HG02852 (cell line): ENCODE results near the gene KIRREL3.

Experiments used
- ATAC-seq: cut with Tn5 transposase; IDR thresholded peaks from one replicate; pipeline ENCODE4 v1.9.1; 2021; ENCODE audit warnings: mild to moderate bottlenecking, moderate library complexity; ENCODE audit not compliant: unreplicated experiment

Gene KIRREL3

DNA sequence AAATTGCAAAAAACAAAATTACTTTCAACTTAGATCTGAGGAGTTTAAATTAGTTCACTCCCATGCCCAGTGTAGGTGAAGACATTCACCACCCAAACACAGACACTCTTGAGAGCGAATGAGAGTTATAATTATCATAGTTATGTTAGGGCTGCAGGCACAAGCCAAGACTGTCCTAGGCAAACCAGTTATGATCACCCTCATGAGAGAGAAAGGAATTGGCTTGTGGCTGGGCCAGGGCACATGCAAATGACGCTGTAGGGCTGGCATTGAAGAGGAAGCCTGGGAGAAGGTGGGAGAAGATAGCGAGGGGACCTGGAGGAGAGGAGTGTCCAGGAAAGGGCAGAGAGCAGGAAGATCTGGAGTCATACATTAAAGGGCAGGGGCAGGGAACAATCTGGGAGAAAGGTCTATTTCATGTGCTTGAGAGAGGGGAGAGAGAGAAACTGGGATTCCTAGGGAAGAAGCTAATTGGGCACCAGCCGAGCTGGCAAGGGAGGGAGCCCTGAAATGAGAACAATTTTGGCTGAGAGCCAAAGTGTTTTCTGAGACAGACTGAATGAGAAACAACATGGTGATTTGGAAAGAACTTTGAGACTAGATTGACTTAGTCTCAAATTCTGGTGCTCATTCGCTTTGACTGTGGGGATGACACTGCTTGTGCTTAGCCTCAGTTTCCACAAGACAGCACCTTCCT is 279.9 kb downstream of the KIRREL3 start:
- ATAC-seq: no peak

DNA sequence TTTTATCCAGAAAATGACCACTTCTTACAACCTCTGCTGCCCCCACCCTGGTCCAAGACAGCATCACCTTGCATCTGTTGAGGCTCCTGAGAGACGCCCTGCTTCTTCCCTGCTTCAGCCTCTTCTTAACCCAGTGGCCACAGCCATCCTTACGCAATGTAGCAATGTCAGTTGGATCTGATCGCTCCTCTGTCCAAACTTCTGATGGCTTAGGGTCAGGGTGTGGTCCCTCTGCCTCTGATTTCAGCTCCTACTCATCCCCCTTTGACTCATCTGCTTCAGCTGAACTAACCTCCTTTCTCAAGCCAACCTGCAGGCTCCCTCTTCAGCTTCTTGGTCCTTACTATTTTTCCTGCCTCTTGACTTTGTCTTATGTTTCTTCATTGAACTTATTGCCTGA is 280.8 kb downstream of the KIRREL3 start:
- no peak for ATAC-seq

DNA sequence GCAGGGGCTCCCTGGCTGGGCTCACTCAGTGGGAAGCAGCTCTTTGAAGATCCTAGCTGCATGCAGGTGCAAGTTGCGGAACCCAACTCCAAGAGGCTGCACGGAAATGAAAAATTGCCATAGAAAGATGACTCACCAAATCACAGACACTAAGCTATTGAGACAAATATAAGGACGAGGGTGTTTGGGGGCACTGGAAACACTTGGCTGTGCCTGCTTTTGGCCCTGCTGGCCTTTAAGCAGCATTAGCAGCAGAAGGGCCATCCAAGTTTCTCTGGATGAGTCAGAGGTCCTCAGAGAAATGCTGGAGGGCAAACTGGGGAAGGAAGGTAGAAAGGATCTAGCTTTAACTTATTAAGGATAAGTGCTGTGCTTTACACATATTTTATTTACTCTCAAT is 282.3 kb downstream of the KIRREL3 start:
- no peak for ATAC-seq

DNA sequence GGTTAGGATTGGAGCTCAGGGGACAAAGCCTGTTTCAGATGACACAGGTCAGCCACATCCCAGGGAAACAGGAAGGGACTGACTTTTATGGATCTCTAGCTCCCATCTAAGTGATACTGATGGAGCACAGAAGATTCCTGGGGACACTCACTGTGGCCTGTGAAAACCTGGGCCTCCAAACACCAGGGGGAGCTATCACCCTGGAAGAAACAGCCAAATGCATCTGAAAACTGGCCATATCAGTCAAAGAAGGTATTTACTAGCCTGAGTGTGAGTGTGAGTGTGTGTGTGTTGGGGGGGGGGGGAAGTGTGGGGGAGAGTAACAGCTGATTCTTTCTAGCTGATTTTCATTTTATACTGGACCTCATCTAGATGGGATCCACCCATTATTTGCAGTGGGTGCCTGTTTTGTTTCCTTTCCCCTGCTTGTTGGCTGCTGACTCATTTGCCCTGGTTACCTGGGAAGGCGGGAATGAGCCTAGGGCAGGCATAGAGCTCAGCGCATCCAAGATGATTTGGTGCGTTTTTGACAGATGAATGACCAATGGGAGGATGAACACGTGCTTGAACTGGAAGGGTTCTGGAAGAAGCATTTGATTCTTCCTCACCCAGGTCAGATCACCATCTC is 284.0 kb downstream of the KIRREL3 start:
- ATAC-seq: peak; percentile 64

DNA sequence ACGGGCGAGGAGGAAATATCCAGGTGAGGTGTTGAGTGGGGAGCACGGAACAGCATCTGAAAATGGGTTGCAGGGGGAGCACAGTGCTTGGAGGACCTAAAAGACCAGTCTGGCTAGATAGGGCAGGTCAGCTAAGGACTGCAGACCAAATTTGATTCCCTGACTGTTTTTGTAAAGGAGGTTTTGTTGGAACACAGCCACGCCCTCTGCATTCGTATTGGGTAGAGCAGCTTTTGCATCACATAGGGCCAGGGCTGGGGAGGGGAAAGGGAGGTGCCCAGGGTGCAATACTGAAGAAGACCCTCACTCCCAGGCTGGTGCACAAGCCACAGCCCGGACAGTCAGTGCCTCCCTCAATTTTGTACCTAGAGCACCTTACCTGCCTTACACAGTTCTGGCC is 286.8 kb downstream of the KIRREL3 start:
- ATAC-seq: no peak

DNA sequence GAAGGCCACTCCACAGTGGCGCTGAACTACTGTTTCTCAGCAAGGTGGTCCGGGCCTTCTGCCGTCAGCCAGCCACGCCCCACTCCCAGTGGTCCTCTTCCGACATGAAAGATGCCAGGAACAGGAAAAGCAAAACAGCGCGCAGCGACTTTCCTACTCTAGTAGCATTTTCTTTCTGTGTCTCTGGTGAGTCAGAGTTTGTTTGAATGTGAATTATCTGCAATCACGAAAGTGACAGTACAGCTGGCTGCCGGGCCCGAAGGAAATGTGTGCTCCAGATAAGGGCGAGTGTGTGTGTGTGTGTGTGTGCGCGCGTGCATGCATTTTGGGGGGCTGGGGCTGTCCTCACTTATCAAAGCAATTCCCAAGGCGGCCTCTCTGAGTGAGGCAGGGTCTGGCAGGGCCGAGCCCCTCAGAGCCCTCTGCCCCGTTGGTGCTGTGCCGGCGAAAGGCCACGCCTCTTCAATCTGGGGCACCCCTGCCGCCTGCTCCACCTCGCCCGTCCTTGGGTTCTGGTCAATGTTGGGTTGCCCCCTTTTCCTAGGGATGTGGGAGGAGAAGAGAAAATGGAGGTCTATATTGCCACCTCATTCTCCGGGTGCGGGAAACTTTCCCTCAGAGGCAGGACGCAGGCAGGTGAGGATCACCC is 288.5 kb downstream of the KIRREL3 start:
- no peak for ATAC-seq

DNA sequence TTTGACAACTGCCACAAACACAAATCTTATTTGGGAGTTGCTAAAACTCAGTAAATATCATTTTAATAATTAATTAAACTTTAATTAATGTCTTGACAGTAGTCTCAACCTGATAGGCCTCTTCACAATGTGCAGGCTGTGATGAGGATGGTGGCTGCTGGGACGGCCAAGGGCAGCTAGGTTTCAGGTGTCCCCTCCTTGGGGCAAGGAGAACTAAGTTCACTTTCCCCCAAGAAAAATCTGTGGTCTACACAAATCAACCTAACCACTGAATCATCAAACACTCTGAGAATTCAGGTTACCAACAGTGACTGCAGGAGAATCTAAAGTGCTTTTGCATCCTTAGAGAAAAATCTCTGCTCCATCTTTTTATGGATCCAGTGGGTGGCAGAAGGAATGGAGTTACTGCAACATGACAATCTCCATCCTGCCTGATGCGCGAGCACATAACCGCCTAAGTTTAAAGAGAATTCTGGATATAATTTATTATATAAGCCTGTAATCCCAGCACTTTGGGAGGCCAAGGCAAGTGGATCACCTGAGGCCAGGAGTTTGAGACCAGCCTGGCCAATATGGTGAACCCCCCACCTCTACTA is 289.7 kb downstream of the KIRREL3 start:
- no peak for ATAC-seq

DNA sequence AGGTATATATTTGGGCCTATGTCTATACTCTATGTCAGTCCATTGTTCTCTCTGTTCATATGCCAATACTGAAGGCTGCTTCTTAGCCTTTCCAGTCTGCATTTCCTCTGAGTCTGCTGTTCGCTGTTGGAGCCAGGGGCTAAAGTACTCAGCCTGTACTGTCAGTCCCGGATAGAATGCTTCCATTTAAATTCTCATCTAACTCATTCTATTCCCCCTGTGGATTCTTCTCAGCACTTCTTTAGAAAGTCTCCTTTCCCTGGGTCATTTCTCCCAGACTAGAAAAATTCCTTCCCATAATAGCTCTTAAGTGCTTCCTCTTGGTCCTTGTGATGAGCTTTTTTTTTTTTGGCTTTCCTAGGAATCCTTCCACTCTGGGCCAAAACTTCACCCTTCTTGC is 293.1 kb downstream of the KIRREL3 start:
- ATAC-seq: no peak

DNA sequence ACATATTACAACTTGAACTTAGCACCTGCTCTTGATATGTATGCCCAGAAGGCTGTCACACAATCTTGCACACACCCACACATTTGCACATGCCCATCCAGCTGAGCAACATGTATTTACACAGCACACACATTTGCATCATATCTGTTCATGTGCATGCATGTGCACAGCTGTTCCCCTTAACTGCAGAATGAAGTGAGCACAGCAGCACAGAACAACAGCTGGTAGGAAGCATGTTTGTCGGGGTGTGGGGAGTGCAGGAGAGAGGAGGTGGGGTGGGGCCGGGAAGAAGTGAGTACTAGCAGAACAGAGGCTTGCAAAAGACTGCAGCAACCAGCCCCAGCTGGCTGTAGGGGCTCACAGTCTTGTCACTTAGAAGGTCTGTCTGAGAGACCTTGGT is 296.5 kb downstream of the KIRREL3 start:
- no peak for ATAC-seq

DNA sequence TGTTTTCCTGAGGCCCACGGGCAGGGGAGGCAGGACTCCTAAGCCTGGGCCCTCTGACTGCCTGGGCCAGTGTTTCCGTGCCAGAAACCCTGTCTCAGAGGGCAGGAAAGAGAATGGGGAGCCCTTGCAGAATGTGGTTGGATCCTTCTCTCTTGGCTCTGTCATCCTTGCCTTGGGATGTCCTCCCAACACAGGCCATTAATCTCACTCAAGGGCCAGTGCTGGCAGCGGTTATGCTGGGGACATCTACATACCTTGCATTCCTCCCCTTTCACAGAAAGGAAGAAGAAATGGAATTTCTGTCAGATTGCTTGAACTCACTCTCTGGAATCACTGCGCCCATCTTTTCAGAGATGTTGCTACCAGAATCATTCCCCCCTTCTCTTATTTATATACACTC is 296.9 kb downstream of the KIRREL3 start:
- no peak for ATAC-seq

DNA sequence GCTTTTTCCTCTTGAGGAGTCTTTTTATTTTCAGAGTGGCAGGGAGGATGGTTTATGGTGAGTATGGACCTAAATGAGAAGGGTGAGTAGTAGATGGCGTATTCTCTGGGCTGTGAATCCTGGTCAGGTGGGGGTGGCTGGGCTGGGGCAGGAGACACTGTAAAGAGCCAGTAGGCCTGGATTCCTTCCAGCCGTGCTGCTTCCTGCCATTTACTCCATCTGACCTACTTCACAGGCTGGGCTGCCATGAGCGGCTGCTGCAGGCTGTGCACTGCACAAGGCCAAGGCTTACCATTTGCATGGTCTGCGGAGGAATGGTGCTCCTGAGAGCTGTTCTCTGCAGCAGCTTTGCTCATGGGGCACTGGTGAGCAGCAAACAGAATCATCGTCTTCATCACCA is 297.6 kb downstream of the KIRREL3 start:
- ATAC-seq: no peak

DNA sequence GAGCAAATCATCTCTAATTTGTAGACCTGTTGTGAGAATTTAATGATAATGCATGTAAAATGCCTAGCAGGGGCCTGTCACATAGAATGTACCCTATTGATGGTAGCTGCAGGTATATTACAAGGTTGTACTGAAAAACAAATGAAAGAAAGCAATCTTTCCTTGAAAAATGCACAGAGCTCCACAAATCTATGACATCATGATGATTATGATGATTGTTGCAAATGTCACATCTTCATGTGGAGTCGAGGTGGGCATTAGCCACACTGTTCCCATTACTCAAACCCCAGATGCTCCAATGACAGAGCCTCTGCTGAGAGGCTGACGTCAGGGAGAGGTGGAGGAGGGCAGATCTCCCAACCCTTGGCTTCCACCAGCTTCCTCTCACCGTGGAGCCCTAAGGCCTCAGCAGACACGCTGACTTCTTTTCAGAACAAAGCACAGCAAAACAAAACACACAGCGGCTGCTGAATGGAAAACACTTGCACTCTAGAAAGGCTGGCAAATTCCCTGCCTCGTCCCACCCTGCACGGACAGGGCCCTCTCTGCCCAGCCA is 298.3 kb downstream of the KIRREL3 start:
- no peak for ATAC-seq

DNA sequence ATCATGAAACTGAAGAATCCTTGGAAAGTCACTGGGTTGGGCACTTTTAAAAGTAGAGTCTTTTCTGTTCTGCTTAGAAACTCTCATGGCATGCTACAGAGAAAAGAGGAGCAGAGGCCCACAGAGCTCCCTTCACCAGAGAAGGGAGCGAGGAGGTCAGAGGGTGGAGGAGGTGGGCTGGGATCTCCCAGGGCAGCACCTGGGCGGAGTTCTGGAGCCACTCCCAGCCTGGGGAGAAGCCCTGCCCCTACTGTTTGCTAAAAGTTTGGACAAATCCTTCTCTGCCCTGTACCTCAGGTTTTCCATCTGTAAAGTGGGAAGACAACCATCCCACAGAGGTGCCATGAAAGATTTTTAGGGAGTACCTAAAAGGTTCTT is 299.1 kb downstream of the KIRREL3 start:
- ATAC-seq: no peak

DNA sequence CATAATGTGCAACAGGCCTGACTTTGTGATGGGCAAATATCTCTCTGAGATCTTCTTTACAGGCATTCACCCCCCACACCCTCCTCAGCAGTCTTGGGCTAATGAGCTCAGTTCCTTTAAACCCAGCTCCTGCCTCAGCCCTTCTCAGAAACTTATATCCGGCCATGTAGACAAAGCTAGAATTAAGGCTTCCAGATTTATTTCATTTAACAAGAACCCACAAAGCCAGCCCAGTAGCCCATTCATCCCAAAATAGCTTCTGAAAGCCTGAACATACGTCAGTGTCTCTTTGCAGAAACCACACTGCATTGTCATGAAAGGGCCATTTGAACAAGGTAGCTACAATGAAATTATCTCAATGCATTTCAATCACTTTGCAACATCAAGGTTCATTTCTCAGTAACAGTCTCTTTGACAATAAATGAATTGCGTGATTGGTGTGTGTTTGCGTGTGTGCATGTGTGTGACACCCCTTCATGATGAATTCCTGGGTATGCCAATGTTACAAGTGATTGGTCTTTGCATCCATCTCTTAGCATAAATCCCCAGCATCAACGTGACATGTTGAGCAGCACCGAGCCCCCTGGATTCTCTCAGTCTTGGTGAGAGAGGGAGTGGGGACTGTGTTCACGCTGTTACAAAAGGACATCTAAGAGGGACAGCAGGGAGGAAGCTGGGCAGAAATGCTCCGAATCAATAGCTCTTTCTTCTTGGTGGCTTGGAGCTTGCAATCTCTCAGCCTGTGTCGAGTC is 299.6 kb downstream of the KIRREL3 start:
- peak; percentile 77 for ATAC-seq

DNA sequence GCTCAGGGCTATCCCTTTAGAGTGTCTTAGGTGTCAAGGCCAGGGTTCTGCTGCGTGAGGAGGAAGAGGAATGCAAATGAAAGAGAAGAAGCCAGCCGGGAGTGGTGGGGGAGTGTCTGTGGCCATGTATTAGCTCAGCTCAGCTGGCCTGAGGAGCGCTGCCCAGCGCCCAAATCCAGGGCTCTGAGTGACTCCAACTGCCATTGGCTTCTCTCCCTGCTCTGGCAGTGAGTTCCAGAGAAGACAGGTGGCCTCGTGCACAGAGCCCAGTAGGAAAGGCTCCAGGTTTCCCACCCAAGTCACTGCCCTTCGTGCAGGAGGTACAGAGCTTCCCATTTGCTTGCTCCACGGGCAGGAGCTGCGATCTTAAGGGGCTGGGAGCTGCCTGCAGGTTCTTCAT is 302.0 kb downstream of the KIRREL3 start:
- ATAC-seq: no peak

DNA sequence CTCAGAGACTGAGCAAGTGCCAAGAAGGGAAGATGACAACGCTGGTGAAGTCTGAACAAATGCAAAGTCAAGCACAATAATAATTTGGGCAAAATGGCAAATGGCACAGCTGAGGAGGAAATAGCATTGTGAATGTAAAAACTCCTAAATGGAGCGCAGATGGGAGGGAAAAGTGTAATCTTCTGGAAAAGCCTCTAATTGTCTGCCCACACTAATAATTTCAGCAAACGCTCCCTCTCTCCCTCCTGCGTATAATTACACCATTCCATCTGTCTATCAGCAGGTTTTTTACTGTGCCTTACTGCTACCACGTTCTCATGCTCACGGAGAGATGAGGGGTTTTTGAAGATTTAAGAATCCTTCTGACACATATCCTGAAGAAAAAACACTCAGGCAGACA is 302.6 kb downstream of the KIRREL3 start:
- ATAC-seq: no peak

DNA sequence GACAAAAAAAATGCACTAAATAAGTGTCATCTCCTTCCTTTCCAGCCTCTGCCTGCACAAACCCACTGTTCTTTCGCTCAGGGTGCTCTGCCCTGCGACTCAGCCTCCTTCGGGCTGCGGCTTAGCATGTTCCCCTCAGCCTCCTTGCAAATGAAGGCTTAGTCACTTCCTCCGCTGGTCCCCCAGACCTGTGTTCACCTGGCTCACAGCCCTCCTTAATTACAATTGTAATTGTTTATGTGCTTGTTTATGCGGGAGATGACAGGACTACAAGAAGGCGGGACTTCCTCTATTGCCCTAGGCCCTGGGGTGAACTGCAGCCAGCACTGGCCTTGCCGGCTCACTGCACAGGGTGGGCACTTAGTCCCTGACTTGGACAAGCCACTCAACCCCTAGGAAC is 303.6 kb downstream of the KIRREL3 start:
- no peak for ATAC-seq

DNA sequence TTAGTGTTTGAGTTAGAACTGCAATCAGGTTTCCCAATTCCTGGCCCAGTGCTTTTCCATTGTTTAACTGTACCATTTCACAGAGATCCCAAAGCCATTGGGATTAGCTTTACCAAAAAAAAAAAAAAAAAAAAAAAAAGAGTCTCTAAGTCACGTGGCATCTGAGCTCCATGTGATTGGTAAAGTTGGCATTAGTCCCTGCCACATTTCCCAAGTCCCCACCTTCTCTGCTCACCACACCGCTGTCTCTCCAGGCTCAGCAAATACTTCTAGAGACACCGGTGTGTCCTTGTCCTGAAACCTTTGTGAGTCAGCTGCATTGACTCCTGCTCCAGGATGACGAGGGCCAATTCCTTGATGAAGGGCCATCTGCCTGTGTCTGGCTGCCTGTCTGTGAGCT is 305.3 kb downstream of the KIRREL3 start:
- ATAC-seq: no peak

DNA sequence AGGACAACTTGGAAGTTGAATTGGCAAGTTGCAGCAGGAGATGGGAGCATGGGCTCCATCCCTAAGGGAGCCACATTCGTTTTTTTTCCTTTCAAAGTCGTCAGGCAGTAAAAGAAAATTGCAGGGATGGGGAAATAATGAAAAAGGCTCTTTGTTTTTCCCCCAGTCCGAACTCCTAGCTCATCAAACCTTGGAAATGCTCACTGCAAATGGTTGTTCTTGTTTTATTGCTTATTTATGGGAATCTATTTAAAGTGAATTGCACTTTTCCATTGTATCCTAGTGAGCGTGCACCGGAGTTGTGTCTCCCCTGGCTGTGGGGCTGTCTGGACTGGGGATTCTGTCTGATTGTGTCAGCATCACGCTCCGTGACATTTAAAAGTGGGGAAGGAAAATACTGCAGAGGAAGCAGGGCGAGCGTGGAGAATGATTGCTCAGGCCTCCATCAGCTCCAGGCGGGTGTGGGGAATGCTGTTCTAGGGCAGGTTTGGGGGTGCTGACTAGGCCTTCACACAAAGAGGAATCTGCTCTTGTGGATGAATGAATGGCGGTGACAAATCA is 306.4 kb downstream of the KIRREL3 start:
- no peak for ATAC-seq

DNA sequence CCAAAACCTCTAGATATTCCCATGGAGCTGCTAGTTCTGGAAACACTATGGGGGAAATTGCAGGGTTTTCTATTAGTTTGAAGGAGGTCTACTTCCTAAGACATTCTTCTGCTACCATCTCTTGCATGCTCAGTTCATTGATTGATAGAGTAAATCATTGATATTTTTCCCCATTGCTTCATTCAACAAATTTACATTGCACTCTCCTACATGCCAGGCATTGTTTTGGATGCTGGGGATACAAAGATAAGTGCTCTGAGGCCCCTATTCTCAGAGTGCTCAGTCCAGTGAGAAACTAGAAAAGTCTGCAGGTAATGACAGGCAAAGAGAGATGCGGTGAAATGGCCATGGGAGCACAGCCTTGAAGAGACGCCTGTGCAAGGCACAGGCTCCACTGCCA is 313.1 kb downstream of the KIRREL3 start:
- ATAC-seq: no peak

DNA sequence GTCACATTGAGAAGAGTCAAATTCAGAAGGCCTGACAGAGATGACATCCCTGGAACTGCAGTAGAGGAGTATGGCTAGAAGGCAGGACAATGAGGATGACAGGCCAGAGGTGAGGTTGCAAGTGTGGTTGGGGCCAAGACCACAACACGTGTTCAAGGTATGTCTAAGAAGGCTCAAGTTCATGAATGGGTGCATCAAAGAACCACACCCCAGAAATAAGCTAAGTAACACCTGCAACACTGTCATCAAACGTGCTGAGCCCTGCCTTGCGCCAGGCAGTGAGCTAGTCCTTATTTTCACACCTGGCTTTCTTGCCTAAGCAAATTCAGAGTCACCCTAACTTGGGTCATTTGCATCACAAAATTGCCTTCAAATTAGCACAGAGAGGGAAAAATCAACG is 313.6 kb downstream of the KIRREL3 start:
- no peak for ATAC-seq
